Adrenal gland (tissue), 5 donors: ENCODE measurements around the gene NDOR1.

Experiments used
- CTCF ChIP-seq, 6 experiments: fragments of 450-650 bp in 4 of 6; fragments of 200-600 bp in 2 of 6; sonication (generic) in 1 of 6; IDR thresholded peaks; 1 replicate in 5 of 6; 2 replicates in 1 of 6; pipeline versions ENCODE4 v1.5.1 to v1.8.0; 2016 to 2021; ENCODE audit warnings: antibody characterized with exemption in 6 of 6, mild to moderate bottlenecking in 2 of 6, moderate library complexity in 1 of 6
- POLR2A ChIP-seq, 2 donors: fragments of 450-650 bp; IDR thresholded peaks; one replicate each; pipeline ENCODE4 v1.6.1; 2017; ENCODE audit warnings: antibody characterized with exemption in 2 of 2, mild to moderate bottlenecking in 2 of 2, moderate library complexity in 1 of 2
- donor health status: DM: no; HTN: no; CAD: no.

GRCh38 chr9:137156567-137157375 is 48.7 kb upstream of the NDOR1 start:
- TF ChIP-seq CTCF (IDR thresholded peaks at IDR 0.05) (no peak), POLR2A (IDR thresholded peaks at IDR 0.05) (no peak)
